Heart right ventricle (tissue), 16 donors: Measurements from ENCODE around the gene CACNA1B. TPM values are rescaled to one million over a fixed set of nuclear protein-coding genes. Genes with fewer than 3 reads are reported as not detected.

Experiments used
- ATAC-seq, 8 donors: fragments of 200-7000 bp; cut with Tn5 transposase; one replicate each; pipeline ENCODE4 v1.9.1; 2020; ENCODE audit warnings: mild to moderate bottlenecking in 8 of 8, moderate library complexity in 8 of 8, moderate number of reproducible peaks in 1 of 8
- DNase-seq, 2 donors: peaks; one replicate each; pipeline ENCODE4 v3.0.0-alpha.2; 2020
- H3K27ac ChIP-seq, 10 donors: fragments of 200-600 bp; sonication (generic) in 2 of 10; one replicate each; pipeline versions ENCODE4 v1.5.0 to v1.8.0; 2020 to 2022; ENCODE audit warnings: mild to moderate bottlenecking in 3 of 10
- H3K27me3 ChIP-seq, 7 donors: fragments of 200-600 bp; one replicate each; pipeline ENCODE4 v1.8.0; 2021 to 2022; ENCODE audit warnings: mild to moderate bottlenecking in 2 of 7
- H3K36me3 ChIP-seq, 9 donors: fragments of 200-600 bp; sonication (generic) in 1 of 9; one replicate each; pipeline versions ENCODE4 v1.5.0 to v1.8.0; 2020 to 2022; ENCODE audit warnings: mild to moderate bottlenecking in 2 of 9
- H3K4me1 ChIP-seq, 9 donors: fragments of 200-600 bp; sonication (generic) in 1 of 9; one replicate each; pipeline versions ENCODE4 v1.5.0 to v1.8.0; 2020 to 2022; ENCODE audit warnings: mild to moderate bottlenecking in 4 of 9
- H3K4me3 ChIP-seq, 10 donors: fragments of 200-600 bp; sonication (generic) in 2 of 10; one replicate each; pipeline versions ENCODE4 v1.5.0 to v1.8.0; 2020 to 2022; ENCODE audit warnings: mild to moderate bottlenecking in 7 of 10, moderate library complexity in 2 of 10
- H3K9me3 ChIP-seq, 11 donors: fragments of 200-600 bp in 10 of 11; sonication (generic) in 2 of 11; one replicate each; pipeline versions ENCODE4 v1.5.0 to v1.8.0; 2013 to 2022; ENCODE audit warnings: mild to moderate bottlenecking in 2 of 11, control low read depth in 1 of 11, moderate library complexity in 1 of 11
- WGBS, 2 donors: extraction: QIAGEN DNeasy Blood & Tissue Kit; methylation state at CpG; one replicate each; pipeline ENCODE4 v1.1.7; 2013; ENCODE audit warnings: inconsistent platforms in 1 of 2; 5-methylcytosine and 5-hydroxymethylcytosine counted together
- intact Hi-C, 10 donors: fragments of 100-400 bp; cut with DNase I; formaldehyde crosslinking; loops; one replicate each; pipeline versions ENCODE4 v1.11.1 to v1.14.2; 2022
- polyA plus RNA-seq, 2 donors: library from polyadenylated mRNA; stranded (reverse); fragments of 200-250 nt; gene quantifications; one replicate each; pipeline ENCODE4 v1.2.3, GENCODE V29; 2013
- total RNA-seq, 10 donors: library from RNA; stranded (reverse); fragmentation: NEBNext Ultra II Directional in 3 of 10; extraction: Animal tissue kit (Norgen Biotek cat#: 25700) in 3 of 10; gene quantifications; one replicate each; pipeline versions ENCODE4 v1.2.1 to v1.2.4, GENCODE V29; 2021 to 2023
- TF ChIP-seq, protein P1 (sequence below), 9 donors: fragments of 200-600 bp; sonication (generic) in 2 of 9; IDR thresholded peaks; one replicate each; pipeline versions ENCODE4 v1.5.0 to v1.8.0; 2021 to 2022; ENCODE audit warnings: antibody characterized with exemption in 9 of 9, mild to moderate bottlenecking in 5 of 9, moderate library complexity in 1 of 9
- donor health status: Arrhythmogenic right ventricular cardiomyopathy.
- donor health status: ischemic (EF 13 %, LVEDD 7.1; RV severe dilation, severe dysfunction).
- donor health status: healthy with polysubstance abuse.
- donor health status: DM: no; HTN: yes; CAD: no.
- donor health status: DM: no; HTN: no; CAD: no.
- donor health status: ischemic (EF 25% LVEDD 6.9; RV normal size, moderate dysfunction).
- donor health status: ischemic (EF 25% LVEDD 5.7; RV mildly dilated, moderate dysfunction).
- donor health status: healthy.
- donor health status: DM: yes; HTN: yes; CAD: no.
- donor health status: Ischemic cardiomyopathy.
- donor health status: ischemic (EF 35%, LVEDD 5.7; RV mildly dilated, moderate dysfunction).
- donor health status: nonischemic (EF 11% LVEDD 7.7; RV severe dilation, severe dysfunction).
- donor health status: DM: yes; HTN: yes; CAD: no.
- donor health status: PGD.
- donor health status: ischemic (EF 29% LVEDD 5.4; RV normal size, mild dysfunction).
- donor health status: nonischemic (EF 23%, LVEDD 6.1; RV moderate dilation, normal function).

The CACNA1B gene
- total and polyA plus RNA-seq, 12 donors: under 0.01 to 0.66 (median 0.15) TPM; not detected in 1

DNA sequence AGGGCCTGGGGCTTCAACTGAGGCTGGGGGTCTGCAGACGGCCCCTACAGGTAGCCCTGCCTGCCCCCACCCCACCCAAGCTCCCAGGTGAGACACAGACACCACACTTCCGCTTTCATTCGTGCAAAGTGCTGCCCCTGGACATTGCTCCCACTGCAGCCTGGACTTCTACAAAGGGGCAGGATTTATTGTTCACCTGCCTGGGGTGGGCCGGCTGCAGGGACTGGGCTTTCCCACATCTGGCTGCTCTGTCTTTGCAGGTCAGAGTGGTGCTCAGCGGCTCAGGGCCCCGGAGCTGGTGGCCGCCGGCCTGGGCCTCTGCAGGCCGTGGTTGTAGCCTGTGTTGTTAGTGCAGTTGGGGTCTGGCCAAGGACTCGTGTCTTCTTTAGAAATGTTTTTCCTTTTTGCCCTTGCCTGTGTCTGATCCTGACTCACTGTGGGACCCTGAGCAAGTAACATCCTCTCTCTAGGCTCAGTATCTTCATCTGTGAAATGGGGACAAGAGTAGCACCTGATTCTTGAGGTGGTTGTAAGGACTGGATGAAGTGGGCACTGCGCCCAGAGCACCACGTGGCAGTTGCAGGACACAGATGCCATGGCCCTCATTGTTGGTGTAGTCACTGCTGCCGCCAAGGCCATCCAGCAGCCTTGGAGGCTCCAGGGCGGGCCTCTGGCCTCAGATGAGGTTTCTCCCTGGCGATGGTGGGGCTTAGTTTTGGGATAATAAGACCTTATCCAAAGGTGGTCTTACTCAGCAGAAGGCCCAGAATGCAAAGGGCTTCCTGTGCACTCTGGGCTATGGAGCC, 143.9 kb downstream of the CACNA1B start:
- Histone ChIP-seq H3K4me3 (no peak overlapping the region), H3K9me3 (no peaks in the 10 kb centered on the region), H3K36me3 (no peaks in the 10 kb centered on the region), H3K27me3 (peaks cover 9 to 57% (median 40%) of the 10 kb centered on the region in 7 donors), H3K27ac (no peak overlapping the region), H3K4me1 (peaks cover 0 to 9% (median 0%) of the 10 kb centered on the region in 9 donors)
- ATAC-seq (no peak), DNase-seq (no peak)
- intact Hi-C loops: no loop called here
- TF ChIP-seq, protein P1, sequence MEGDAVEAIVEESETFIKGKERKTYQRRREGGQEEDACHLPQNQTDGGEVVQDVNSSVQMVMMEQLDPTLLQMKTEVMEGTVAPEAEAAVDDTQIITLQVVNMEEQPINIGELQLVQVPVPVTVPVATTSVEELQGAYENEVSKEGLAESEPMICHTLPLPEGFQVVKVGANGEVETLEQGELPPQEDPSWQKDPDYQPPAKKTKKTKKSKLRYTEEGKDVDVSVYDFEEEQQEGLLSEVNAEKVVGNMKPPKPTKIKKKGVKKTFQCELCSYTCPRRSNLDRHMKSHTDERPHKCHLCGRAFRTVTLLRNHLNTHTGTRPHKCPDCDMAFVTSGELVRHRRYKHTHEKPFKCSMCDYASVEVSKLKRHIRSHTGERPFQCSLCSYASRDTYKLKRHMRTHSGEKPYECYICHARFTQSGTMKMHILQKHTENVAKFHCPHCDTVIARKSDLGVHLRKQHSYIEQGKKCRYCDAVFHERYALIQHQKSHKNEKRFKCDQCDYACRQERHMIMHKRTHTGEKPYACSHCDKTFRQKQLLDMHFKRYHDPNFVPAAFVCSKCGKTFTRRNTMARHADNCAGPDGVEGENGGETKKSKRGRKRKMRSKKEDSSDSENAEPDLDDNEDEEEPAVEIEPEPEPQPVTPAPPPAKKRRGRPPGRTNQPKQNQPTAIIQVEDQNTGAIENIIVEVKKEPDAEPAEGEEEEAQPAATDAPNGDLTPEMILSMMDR (IDR thresholded peaks at IDR 0.05): no peak
- 82 to 83% methylated on average over 15 of the region's 15 CpGs for WGBS, 2 donors

DNA sequence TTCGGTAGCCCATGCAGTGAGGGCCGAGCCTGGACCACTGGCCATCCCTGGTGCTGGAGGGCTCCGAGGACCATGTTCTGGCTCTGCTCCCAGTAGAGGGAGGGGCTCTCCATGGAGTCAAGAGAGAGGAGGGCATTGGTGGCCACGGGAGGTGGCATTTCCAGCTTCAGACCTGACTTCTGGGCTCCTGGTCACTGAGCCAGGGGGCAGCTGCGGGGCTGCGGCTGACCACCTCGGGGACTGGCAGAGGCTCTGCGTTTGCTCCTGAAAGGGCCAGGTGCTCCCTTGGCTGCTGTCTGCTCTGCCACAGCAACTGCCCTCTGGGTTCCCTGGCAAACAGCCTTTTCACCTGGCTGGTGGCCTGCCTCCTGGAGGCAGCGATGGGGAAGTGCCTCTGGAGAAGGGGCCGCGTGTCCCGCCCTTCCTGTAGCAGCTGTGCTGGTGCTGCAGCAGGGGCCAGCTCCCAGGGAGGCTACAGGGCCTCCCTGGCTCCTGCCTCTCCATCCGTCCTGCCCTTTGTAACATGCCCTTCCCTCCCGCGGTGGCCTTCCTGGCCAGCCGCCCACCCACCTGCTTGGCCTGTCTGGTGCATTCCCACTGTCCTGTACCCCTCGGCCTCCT, 144.6 kb downstream of the CACNA1B start:
- no peaks in the 10 kb centered on the region for H3K36me3 ChIP-seq
- ATAC-seq (peak in 3 of 8 donors; percentile 19 to 36 (median 26)), DNase-seq (no peak)
- H3K27me3 ChIP-seq: peaks cover 9 to 56% (median 40%) of the 10 kb centered on the region in 7 donors
- peaks cover 0 to 9% (median 0%) of the 10 kb centered on the region in 9 donors for H3K4me1 ChIP-seq
- intact Hi-C loops: no loop called here
- 43 to 49% methylated on average over 17 of the region's 17 CpGs for WGBS, 2 donors
- no peaks in the 10 kb centered on the region for H3K9me3 ChIP-seq
- no peak overlapping the region for H3K27ac ChIP-seq
- TF ChIP-seq, protein P1 (IDR thresholded peaks at IDR 0.05): peak in 6 of 9 donors; percentile 19 to 37 (median 22)
- H3K4me3 ChIP-seq: no peak overlapping the region

DNA sequence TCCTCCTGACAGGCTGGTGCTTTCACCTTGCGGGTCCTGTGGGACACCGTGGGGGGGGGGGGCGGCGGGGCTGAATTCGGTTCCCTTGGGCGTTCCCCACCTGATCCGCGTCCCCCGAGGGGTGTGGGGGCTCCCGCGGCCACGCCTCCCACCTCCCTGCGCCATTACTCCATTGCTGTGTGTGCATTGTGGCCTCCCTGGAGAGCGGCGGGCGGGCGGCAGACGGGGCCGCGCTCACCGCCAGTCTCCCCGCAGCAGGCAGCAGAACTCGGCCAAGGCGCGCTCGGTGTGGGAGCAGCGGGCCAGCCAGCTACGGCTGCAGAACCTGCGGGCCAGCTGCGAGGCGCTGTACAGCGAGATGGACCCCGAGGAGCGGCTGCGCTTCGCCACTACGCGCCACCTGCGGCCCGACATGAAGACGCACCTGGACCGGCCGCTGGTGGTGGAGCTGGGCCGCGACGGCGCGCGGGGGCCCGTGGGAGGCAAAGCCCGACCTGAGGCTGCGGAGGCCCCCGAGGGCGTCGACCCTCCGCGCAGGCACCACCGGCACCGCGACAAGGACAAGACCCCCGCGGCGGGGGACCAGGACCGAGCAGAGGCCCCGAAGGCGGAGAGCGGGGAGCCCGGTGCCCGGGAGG, 145.3 kb downstream of the CACNA1B start:
- no peak for DNase-seq

More for the DNA sequence above, 145.3 kb downstream of the CACNA1B start:
- Histone ChIP-seq H3K27ac (no peak overlapping the region), H3K9me3 (no peaks in the 10 kb centered on the region), H3K27me3 (peaks cover 9 to 53% (median 44%) of the 10 kb centered on the region in 7 donors), H3K4me1 (peaks cover 0 to 9% (median 0%) of the 10 kb centered on the region in 9 donors), H3K4me3 (peak overlapping the region in 1 of 10 donors; percentile 4), H3K36me3 (no peaks in the 10 kb centered on the region)
- peak in 1 of 8 donors; percentile 15 for ATAC-seq
- intact Hi-C loops: no loop called here
- TF ChIP-seq, protein P1 (IDR thresholded peaks at IDR 0.05): no peak
- 3% methylated on average over 69 of the region's 69 CpGs for WGBS, 2 donors
